ENCODE results near the gene FOXL3.

Gene FOXL3

DNA sequence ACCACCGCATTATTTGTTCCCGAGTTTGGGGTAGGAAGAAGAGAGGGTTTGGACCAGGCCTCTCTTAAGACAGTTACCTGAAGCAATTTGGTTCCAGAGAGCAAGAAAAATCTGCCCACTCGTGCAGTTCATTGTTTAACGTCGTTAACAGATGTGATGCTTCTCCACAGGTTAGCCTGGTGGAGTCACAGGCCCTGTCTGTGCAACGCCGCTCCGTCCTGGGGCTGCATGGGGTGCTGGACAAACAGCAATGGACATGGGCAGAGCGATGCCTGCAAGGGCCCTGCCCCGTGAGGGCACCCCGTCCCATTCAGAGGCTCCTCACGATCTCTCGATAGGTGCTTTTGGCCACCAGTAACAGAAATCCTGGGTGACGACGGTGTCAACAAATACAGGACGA, 9.7 kb downstream of the FOXL3 start:
- H3K27ac ChIP-seq, result no peak overlapping the region
- TF ChIP-seq, protein P1, sequence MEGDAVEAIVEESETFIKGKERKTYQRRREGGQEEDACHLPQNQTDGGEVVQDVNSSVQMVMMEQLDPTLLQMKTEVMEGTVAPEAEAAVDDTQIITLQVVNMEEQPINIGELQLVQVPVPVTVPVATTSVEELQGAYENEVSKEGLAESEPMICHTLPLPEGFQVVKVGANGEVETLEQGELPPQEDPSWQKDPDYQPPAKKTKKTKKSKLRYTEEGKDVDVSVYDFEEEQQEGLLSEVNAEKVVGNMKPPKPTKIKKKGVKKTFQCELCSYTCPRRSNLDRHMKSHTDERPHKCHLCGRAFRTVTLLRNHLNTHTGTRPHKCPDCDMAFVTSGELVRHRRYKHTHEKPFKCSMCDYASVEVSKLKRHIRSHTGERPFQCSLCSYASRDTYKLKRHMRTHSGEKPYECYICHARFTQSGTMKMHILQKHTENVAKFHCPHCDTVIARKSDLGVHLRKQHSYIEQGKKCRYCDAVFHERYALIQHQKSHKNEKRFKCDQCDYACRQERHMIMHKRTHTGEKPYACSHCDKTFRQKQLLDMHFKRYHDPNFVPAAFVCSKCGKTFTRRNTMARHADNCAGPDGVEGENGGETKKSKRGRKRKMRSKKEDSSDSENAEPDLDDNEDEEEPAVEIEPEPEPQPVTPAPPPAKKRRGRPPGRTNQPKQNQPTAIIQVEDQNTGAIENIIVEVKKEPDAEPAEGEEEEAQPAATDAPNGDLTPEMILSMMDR (IDR thresholded peaks at IDR 0.05), result no peak
- no peak overlapping the region for H3K4me3 ChIP-seq
- no peak for DNase-seq (ENCODE audit: low spot score)

DNA sequence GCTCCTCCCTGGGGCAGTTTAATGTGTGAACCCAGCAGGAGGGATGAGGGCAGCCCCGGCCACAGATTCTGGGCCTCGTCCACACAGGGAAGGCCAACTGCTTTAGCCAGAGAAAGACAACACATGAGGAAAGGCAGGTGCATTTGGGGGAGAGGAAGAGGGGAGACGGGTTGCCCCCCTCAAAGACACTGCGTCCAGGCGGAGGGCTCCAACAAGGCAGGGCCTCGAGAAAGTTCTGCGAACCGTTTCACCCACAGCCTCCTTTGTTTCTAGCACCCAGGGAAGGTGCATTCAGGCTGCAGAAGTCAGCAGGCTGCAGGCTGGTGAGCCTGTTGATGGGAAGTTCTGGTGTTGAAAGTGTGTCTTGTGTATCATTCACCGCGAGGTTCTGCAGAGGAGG, 10.1 kb downstream of the FOXL3 start:
- no peak for DNase-seq (ENCODE audit: low spot score)
- Histone ChIP-seq H3K27ac (no peak overlapping the region), H3K4me3 (no peak overlapping the region)
- TF ChIP-seq, protein P1 (IDR thresholded peaks at IDR 0.05), result no peak

DNA sequence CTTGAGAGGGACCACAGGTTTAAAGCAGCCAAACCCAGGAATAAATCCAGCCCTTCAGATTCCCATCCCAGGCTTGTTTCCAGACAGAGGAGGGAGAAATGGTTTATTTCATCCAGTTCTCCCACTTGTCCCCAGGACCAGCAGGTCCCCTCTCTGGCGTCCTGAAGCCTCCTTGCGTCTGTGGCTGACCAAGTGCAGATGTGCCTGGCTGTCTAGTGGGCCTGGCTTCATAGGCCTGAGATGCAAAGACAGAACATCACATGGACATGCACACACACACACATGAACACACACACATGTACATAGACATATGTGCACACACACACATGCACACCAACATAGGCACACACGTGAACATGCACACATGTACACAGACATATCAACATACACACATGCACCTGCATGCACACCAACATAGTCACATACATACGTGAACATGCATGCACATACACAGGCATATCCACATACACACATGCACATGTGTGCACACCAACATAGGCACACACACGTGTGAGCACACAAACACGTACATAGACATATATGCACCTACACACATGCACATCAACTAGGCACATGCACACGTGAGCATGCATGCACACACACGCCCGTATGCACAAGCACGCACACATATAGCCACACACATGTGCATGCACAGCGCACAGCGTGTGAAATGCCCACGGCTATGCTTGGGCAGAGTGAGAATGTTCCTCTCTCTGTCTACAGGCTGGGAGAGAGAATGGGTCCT, 10.7 kb downstream of the FOXL3 start:
- TF ChIP-seq, protein P1 (IDR thresholded peaks at IDR 0.05), result no peak
- no peak overlapping the region for H3K4me3 ChIP-seq
- no peak overlapping the region for H3K27ac ChIP-seq
- DNase-seq (ENCODE audit: low spot score), result no peak

DNA sequence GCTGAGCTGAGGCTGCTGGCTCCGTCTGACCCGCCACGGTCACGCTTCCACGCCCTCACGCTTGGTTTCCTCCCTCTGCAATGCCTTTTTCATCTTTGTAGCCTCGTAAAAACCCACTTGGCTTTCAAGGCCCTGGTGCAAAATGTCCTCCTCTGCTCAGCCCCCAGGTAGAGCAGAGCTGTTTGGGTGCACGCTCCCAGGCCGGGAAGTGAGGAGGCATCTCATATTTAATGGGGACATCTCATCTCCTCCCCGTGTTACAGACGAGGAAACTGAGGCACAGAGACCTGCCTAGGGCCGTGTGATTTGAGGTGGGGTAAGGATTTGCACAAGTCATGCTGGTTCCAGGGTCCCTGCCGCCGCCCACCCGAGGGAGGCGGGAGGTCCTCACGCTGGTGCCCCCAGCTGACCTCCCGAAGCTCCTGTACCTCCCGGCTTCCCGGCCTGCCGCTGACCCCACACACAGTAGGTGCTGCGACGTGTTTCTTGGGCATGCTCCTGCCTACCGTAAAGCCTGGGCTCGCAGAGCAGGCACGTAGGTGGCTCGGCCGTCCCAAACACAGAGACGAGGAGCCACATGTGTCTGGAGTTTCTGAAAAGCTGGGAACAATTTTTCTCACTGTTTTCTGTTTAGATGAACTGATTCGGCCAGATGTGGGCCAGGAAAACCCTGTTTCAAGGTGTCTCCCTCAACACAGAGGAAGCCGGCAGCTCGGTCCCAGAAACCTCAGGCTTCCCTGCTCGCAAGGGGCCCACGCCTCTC, 11.5 kb downstream of the FOXL3 start:
- Histone ChIP-seq H3K4me3 (no peak overlapping the region), H3K27ac (no peak overlapping the region)
- no peak for DNase-seq (ENCODE audit: low spot score)
- TF ChIP-seq, protein P1 (IDR thresholded peaks at IDR 0.05), result no peak

DNA sequence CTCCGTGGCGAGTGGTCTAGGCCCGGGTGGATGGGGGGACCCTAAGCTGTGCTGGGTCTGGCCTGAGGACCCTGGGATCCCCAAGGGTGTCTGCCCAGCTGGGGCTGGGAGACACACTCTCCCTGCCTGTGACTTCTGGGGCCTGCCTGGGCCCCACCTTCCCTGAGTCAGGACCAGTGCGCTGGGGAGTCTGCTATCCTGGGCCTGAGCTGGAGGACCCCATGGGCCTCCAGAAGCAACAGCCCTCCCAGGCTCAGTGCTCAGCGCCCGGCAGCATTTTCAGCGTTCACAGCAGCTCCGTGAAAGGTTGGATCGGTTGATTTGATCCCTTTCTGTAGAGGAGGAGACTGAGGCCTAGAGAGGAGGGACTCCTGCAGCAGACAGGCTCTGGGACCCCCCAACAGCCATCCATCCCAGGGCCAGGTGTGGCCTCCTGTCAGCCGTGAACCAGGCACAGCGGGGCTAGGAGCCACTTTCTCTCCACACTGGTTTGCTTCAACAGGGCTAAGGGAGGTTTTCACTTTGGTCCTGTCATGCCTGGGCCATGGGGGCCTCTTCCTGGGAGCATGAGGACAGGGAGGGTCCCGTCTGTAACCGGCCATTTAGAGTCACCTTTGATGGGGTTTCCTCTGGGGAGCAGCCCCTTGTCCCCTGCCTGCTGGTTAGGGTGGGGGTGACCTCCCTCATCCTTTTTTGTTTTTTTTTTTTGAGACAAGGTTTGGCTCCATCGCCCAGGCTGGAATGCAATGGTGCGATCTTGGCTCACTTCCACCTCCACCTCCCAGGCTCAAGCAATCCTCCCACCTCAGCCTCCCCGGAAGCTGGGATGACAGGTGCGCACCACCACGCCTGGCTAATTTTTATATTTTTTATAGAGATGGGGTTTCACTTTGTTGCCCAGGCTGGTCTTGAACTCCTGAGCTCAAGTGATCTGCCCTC, 12.4 kb downstream of the FOXL3 start:
- no peak for DNase-seq (ENCODE audit: low spot score)
- Histone ChIP-seq H3K27ac (no peak overlapping the region), H3K4me3 (no peak overlapping the region)
- TF ChIP-seq, protein P1 (IDR thresholded peaks at IDR 0.05), result no peak

DNA sequence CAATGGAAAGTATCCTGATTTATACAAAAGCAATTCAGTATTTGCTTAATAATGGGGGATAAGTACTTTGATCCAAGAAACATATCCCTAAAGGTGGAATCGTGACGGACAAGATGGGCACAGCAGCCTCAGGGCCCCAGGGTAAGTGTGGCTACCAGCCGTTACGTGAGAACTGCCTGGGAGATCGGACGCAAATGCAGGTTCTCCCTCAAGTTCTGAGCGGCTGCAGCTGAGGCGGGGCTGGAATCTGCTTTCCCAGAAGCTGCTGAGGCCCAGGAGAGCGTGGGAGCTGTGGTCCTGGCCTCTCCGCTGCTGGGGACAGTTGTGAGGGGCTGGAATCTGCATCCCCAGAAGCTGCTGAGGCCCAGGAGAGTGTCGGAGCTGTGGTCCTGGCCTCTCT, 13.5 kb downstream of the FOXL3 start:
- no peak overlapping the region for H3K4me3 ChIP-seq
- DNase-seq (ENCODE audit: low spot score), result no peak
- TF ChIP-seq, protein P1 (IDR thresholded peaks at IDR 0.05), result no peak
- H3K27ac ChIP-seq, result no peak overlapping the region

Data from coronary artery (tissue), 2 donors.